ENCODE data around the gene PDZK1IP1.
"Not testable (repeated sequence)": the region's sequence is repeated elsewhere in the genome, so short reads cannot be mapped to it uniquely, and the experiment has no call there.

DNA sequence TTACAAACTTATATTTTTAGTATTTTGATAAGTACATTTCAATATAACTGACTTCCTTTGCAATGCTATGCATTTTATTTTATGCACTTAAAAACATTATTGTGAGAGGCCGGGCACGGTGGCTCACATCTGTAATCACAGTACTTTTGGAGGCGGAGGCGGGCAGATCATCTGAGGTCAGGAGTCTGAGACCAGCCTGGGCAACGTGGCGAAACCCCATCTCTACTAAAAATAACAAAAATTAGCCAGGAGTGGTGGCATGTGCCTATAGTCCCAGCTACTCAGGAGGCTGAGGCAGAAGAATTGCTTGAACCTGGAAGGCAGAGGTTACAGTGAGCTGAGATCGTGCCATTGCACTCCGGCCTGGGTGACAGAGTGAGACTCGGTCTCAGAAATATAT lies 6.1 kb upstream of the PDZK1IP1 start:
- not testable (repeated sequence) for TF ChIP-seq EP300, POLR2A (IDR thresholded peaks at IDR 0.05)
- TF ChIP-seq, protein P1, sequence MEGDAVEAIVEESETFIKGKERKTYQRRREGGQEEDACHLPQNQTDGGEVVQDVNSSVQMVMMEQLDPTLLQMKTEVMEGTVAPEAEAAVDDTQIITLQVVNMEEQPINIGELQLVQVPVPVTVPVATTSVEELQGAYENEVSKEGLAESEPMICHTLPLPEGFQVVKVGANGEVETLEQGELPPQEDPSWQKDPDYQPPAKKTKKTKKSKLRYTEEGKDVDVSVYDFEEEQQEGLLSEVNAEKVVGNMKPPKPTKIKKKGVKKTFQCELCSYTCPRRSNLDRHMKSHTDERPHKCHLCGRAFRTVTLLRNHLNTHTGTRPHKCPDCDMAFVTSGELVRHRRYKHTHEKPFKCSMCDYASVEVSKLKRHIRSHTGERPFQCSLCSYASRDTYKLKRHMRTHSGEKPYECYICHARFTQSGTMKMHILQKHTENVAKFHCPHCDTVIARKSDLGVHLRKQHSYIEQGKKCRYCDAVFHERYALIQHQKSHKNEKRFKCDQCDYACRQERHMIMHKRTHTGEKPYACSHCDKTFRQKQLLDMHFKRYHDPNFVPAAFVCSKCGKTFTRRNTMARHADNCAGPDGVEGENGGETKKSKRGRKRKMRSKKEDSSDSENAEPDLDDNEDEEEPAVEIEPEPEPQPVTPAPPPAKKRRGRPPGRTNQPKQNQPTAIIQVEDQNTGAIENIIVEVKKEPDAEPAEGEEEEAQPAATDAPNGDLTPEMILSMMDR (IDR thresholded peaks at IDR 0.05): not testable (repeated sequence)
